ENCODE data around the gene GPR34.
"Not testable (repeated sequence)": the region's sequence is repeated elsewhere in the genome, so short reads cannot be mapped to it uniquely, and the experiment has no call there.

GPR34 gene

GRCh38 chrX:41703574-41704029, 14.8 kb downstream of the GPR34 start:
- no peak for DNase-seq

- DNase-seq, result no peak
Observed at GRCh38 chrX:41705042-41705441, 16.3 kb downstream of the GPR34 start.

- no peak for DNase-seq
Observed at GRCh38 chrX:41705680-41706374, 17.1 kb downstream of the GPR34 start.

GRCh38 chrX:41707218-41707617, 18.4 kb downstream of the GPR34 start:
- no peak for DNase-seq

GRCh38 chrX:41708486-41708885, 19.7 kb downstream of the GPR34 start:
- no peak for DNase-seq

GRCh38 chrX:41711021-41711667, 22.4 kb downstream of the GPR34 start:
- no peak for DNase-seq

- DNase-seq, result no peak
Observed at GRCh38 chrX:41716222-41716621, 27.4 kb downstream of the GPR34 start.

GRCh38 chrX:41716767-41717473, 28.1 kb downstream of the GPR34 start:
- DNase-seq, result no peak

GRCh38 chrX:41718481-41719235, 29.9 kb downstream of the GPR34 start:
- DNase-seq, result no peak

GRCh38 chrX:41719610-41720009, 30.8 kb downstream of the GPR34 start:
- DNase-seq, result not testable (repeated sequence)

- DNase-seq, result no peak
Observed at GRCh38 chrX:41720125-41720779, 31.5 kb downstream of the GPR34 start.

- DNase-seq, result no peak
Observed at GRCh38 chrX:41721590-41721989, 32.8 kb downstream of the GPR34 start.

GRCh38 chrX:41722214-41722613, 33.4 kb downstream of the GPR34 start:
- DNase-seq, result no peak

GRCh38 chrX:41722816-41723618, 34.2 kb downstream of the GPR34 start:
- no peak for DNase-seq

GRCh38 chrX:41723826-41724225, 35.1 kb downstream of the GPR34 start, which contains the start of gene GPR82:
Gene GPR82 (plus strand): TSS chrX:41724181. CDS start chrX:41727027, 2,846 bp downstream.
- DNase-seq, result no peak

GRCh38 chrX:41728125-41728524, 39.4 kb downstream of the GPR34 start:
- no peak for DNase-seq

- no peak for DNase-seq
Observed at GRCh38 chrX:41730081-41730480, 41.3 kb downstream of the GPR34 start.

- no peak for DNase-seq
Observed at GRCh38 chrX:41732260-41732659, 43.5 kb downstream of the GPR34 start.

- no peak for DNase-seq
Observed at GRCh38 chrX:41733939-41734338, 45.2 kb downstream of the GPR34 start.

- no peak for DNase-seq
Observed at GRCh38 chrX:41734530-41734929, 45.8 kb downstream of the GPR34 start.

- no peak for DNase-seq
Observed at GRCh38 chrX:41737065-41737464, 48.3 kb downstream of the GPR34 start.

- no peak for DNase-seq
Observed at GRCh38 chrX:41739871-41740270, 51.1 kb downstream of the GPR34 start.
